Thyroid gland (tissue), 4 donors: Measurements from ENCODE around the gene ENTPD7. TPM values are rescaled to one million over a fixed set of nuclear protein-coding genes. Genes with fewer than 3 reads are reported as not detected.

Experiments
- DNase-seq, 2 donors: peaks; one replicate each; pipeline ENCODE4 v3.0.0-alpha.2; 2019
- H3K27ac ChIP-seq, 3 donors: fragments of 200-600 bp; sonication (generic); 1 replicate in 2 of 3; 2 replicates in 1 of 3; pipeline ENCODE4 v1.5.1; 2016 to 2019; ENCODE audit warnings: mild to moderate bottlenecking in 1 of 3, moderate library complexity in 1 of 3
- H3K27me3 ChIP-seq: fragments of 200-600 bp; sonication (generic); one replicate; pipeline ENCODE4 v1.5.1; 2019
- H3K36me3 ChIP-seq, 2 donors: fragments of 200-600 bp; sonication (generic); one replicate each; pipeline ENCODE4 v1.5.1; 2016 to 2019
- H3K4me1 ChIP-seq, 2 donors: fragments of 200-600 bp; sonication (generic); one replicate each; pipeline ENCODE4 v1.5.1; 2017 to 2019
- H3K4me3 ChIP-seq, 3 donors: fragments of 200-600 bp; sonication (generic); replicated peaks in 1 of 3; 1 replicate in 2 of 3; 2 replicates in 1 of 3; pipeline ENCODE4 v1.5.1; 2016; ENCODE audit warnings: mild to moderate bottlenecking in 1 of 3
- H3K9me3 ChIP-seq: fragments of 200-600 bp; sonication (generic); one replicate; pipeline ENCODE4 v1.5.1; 2017
- POLR2A ChIP-seq, 2 donors: fragments of 450-650 bp; IDR thresholded peaks; one replicate each; pipeline ENCODE4 v1.6.1; 2017; ENCODE audit warnings: antibody characterized with exemption in 2 of 2, mild to moderate bottlenecking in 2 of 2, moderate library complexity in 1 of 2
- WGBS, 2 donors: methylation state at CpG; one replicate each; pipeline ENCODE4 v1.1.5; 2017; 5-methylcytosine and 5-hydroxymethylcytosine counted together
- intact Hi-C: fragments of 100-400 bp; cut with DNase I; formaldehyde crosslinking; loops from one replicate; pipeline ENCODE4 v1.15.1; 2023
- total RNA-seq, 4 donors: library from RNA; depleted of rRNA; stranded (reverse); fragments of >200 nt; gene quantifications; one replicate each; pipeline ENCODE4 v1.2.3, GENCODE V29; 2016
- TF ChIP-seq, protein P1 (sequence below), 6 experiments: fragments of 200-600 bp in 3 of 6; fragments of 450-650 bp in 3 of 6; sonication (generic) in 3 of 6; IDR thresholded peaks; one replicate each; pipeline ENCODE4 v1.5.1; 2016 to 2019; ENCODE audit warnings: antibody characterized with exemption in 6 of 6, mild to moderate bottlenecking in 2 of 6, inconsistent platforms in 1 of 6, moderate library complexity in 1 of 6

The ENTPD7 gene
- total RNA-seq, 4 donors from 2014 or later = 7.8 to 13.7 (median 10.2) TPM

DNA sequence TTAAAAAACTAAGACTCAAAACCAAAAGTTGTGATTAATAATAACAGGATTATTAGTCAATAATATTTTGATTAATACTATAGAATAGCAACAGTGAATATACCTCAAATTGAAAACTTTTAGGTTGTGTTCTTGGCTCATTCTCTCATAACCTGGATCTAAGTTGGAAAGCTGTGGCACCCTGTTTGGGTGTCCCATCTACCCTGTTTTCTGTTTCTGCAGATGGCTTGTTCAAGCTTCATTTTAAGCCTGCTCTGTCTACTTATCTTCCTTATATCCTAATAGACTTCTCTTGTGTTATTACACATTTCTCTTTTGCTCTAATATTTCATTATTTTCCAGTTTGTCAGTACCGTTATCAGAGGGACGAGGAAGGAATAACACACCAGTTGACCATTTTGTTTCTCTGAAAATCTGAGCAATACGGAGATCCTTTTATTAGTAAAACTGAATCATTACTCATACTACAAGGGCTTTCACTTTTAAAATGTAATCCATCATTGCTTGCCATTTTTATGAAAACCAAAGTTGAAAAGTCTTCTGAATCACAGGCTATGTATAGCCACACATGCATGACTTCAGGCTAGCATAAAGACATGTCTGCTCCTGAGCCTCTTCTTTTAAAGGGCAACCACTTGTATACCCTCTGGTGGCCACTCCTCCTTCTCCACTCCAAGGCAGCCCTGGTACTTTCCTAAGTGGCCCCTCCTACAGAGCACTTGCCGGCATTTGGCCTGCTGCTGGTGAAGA is 50.3 kb downstream of the ENTPD7 start:
- TF ChIP-seq, protein P1, sequence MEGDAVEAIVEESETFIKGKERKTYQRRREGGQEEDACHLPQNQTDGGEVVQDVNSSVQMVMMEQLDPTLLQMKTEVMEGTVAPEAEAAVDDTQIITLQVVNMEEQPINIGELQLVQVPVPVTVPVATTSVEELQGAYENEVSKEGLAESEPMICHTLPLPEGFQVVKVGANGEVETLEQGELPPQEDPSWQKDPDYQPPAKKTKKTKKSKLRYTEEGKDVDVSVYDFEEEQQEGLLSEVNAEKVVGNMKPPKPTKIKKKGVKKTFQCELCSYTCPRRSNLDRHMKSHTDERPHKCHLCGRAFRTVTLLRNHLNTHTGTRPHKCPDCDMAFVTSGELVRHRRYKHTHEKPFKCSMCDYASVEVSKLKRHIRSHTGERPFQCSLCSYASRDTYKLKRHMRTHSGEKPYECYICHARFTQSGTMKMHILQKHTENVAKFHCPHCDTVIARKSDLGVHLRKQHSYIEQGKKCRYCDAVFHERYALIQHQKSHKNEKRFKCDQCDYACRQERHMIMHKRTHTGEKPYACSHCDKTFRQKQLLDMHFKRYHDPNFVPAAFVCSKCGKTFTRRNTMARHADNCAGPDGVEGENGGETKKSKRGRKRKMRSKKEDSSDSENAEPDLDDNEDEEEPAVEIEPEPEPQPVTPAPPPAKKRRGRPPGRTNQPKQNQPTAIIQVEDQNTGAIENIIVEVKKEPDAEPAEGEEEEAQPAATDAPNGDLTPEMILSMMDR (IDR thresholded peaks at IDR 0.05) = no peak
- no peak for TF ChIP-seq POLR2A (IDR thresholded peaks at IDR 0.05)
- Histone ChIP-seq H3K36me3 (peaks cover 0 to 4% of the 10 kb centered on the region in 2 donors), H3K4me1 (peaks cover 0 to 7% of the 10 kb centered on the region in 2 donors), H3K27me3 (no peaks in the 10 kb centered on the region), H3K4me3 (no peak overlapping the region), H3K27ac (no peak overlapping the region), H3K9me3 (no peaks in the 10 kb centered on the region)
- WGBS, 2 donors = 49 to 50% methylated on average over 4 of the region's 4 CpGs
- DNase-seq = peak; percentile 40 to 46
- intact Hi-C loops = no loop called here

DNA sequence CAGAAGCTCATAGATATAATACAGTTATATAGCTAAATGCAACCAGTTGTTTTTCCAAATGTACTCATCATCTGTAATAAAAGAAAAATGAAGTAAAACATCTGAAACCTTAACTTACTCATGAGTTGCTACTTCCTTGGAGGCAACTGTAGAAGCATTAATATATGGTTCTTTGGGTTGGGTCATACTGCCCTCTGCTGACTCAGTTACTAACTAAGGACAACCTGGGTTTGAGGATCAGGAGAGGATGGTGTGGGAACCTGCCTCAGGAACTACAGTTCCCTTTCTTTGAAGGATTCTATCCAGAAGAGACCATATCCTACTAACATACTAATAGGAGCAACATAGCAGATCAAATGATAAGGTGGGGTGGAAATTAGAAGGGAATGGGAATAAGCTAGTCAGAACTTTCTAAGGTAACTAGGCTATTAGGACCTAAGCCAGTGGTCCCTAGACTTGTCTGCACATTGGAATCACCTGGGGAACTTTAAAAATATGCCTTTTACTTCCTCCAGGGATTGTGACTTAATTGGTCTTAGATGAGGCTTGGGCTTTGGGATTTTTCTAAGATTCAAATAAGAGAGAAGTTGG is 51.9 kb downstream of the ENTPD7 start:
- intact Hi-C loops = no loop called here
- Histone ChIP-seq H3K27me3 (no peaks in the 10 kb centered on the region), H3K4me1 (peaks cover 3 to 8% of the 10 kb centered on the region in 2 donors), H3K36me3 (peaks cover 1 to 6% of the 10 kb centered on the region in 2 donors), H3K27ac (no peak overlapping the region), H3K9me3 (no peaks in the 10 kb centered on the region), H3K4me3 (no peak overlapping the region)
- DNase-seq = no peak
- TF ChIP-seq POLR2A (IDR thresholded peaks at IDR 0.05) = no peak
- TF ChIP-seq, protein P1 (IDR thresholded peaks at IDR 0.05) = peak in 2 of 6 experiments; percentile 32 to 41

DNA sequence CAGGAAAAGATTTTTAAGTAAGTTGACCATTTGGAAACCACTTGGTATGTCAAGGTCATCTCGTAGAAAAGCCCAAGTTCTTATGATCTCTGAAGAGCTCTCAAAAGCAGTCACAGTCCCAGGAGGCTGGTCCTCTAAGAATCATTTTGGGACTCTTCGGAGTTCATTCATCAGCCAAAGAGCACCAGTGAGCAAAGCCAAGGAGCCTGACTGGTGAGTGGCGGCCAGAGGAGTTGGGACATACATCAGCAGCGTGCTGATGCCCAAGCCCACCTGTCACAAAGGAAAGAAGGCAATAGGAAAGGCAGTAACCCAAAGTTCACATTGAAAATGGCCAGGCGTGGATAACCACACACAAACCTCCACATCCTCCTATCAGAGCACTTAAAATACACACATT is 55.1 kb downstream of the ENTPD7 start:
- H3K36me3 ChIP-seq = peaks cover 23 to 24% of the 10 kb centered on the region in 2 donors

DNA sequence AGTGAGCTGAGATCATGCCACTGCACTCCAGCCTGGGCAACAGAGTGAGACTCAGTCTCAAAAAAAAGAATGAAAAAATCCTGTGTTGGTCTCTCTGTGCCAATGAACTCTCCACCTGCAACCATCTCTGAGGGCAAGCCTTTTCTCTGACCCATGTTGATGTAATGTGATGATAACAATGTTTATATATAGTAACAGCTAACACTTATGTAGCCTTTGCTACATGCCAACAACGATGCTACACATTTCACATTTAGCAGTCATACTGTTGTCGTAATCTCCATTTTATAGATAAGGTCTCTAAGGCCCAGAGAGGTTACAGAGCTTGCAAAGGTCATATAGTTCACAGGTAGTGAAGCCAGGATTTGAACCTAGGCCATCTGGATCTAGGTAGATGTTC is 61.1 kb downstream of the ENTPD7 start:
- no peak overlapping the region for H3K27ac ChIP-seq
- H3K4me1 ChIP-seq = no peaks in the 10 kb centered on the region
- TF ChIP-seq, protein P1 (IDR thresholded peaks at IDR 0.05) = no peak
- no peak for TF ChIP-seq POLR2A (IDR thresholded peaks at IDR 0.05)
- peaks cover 52 to 59% of the 10 kb centered on the region in 2 donors for H3K36me3 ChIP-seq
- no peaks in the 10 kb centered on the region for H3K27me3 ChIP-seq
- no peaks in the 10 kb centered on the region for H3K9me3 ChIP-seq
- no peak overlapping the region for H3K4me3 ChIP-seq
- intact Hi-C loops = no loop called here
- WGBS, 2 donors = 97 to 98% methylated on average over 2 of the region's 2 CpGs
- DNase-seq = no peak

More for the DNA sequence above, 55.1 kb downstream of the ENTPD7 start:
- DNase-seq = peak; percentile 57
- Histone ChIP-seq H3K4me3 (no peak overlapping the region), H3K9me3 (no peaks in the 10 kb centered on the region), H3K27ac (peak overlapping the region in 2 of 3 donors; percentile 19 to 49), H3K27me3 (no peaks in the 10 kb centered on the region), H3K4me1 (peaks cover 3 to 8% of the 10 kb centered on the region in 2 donors)
- TF ChIP-seq, protein P1 (IDR thresholded peaks at IDR 0.05) = no peak
- TF ChIP-seq POLR2A (IDR thresholded peaks at IDR 0.05) = no peak
- intact Hi-C loops = no loop called here
- WGBS, 2 donors = 44 to 54% methylated on average over 5 of the region's 5 CpGs

DNA sequence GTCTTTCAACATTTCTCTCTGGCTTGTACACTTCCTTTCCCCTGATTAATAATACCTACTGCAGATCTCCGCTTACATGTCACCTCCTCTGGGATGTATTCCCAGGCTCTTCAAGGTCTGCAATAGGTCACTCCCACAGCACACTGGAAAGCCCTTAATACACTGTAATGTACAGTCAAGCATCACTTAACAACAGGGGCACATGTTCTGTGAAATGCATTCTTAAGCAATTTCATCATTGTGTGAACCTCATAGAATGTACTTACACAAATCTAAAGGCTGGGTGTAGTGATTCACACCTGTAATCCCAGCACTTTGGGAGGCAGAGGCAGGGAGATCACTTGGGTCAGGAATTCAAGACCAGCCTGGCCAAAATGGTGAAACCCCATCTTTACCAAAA is 70.7 kb downstream of the ENTPD7 start:
- no peak for DNase-seq
- Histone ChIP-seq H3K27me3 (no peaks in the 10 kb centered on the region), H3K27ac (no peak overlapping the region), H3K4me3 (no peak overlapping the region), H3K36me3 (peaks cover 16 to 19% of the 10 kb centered on the region in 2 donors), H3K4me1 (peaks cover 6 to 13% of the 10 kb centered on the region in 2 donors), H3K9me3 (no peaks in the 10 kb centered on the region)
- intact Hi-C loops = no loop called here
- 88 to 95% methylated on average over 1 of the region's 1 CpG for WGBS, 2 donors
- TF ChIP-seq POLR2A (IDR thresholded peaks at IDR 0.05) = no peak
- TF ChIP-seq, protein P1 (IDR thresholded peaks at IDR 0.05) = no peak
